Medulla oblongata (tissue), 1 donor: ENCODE measurements around the gene SPART.
A peak's percentile ranks its signal among the peaks of the same experiment; 100 is the strongest.
"Not testable (repeated sequence)": the region's sequence is repeated elsewhere in the genome, so short reads cannot be mapped to it uniquely, and the experiment has no call there.

ENCODE experiments used
- DNase-seq: peaks from one replicate; pipeline ENCODE4 v3.0.0-alpha.2; 2015; ENCODE audit errors: extremely low spot score

SPART gene

GRCh38 chr13:36319793-36320192 lies 26.4 kb downstream of the SPART start:
- not testable (repeated sequence) for DNase-seq

GRCh38 chr13:36313047-36313969 lies 32.9 kb downstream of the SPART start:
- DNase-seq = no peak

GRCh38 chr13:36310417-36311108 lies 35.6 kb downstream of the SPART start:
- DNase-seq = no peak

GRCh38 chr13:36302289-36302688 lies 43.9 kb downstream of the SPART start:
- DNase-seq = no peak

GRCh38 chr13:36299469-36299868 lies 46.7 kb downstream of the SPART start:
- DNase-seq = not testable (repeated sequence)

- DNase-seq = peak; percentile 12
Measured at GRCh38 chr13:36298535-36299068, 47.6 kb downstream of the SPART start.

- peak; percentile 72 for DNase-seq
Measured at GRCh38 chr13:36297366-36298338, 48.5 kb downstream of the SPART start, which contains the start of gene CCDC169. Gene CCDC169 (minus strand): TSS chr13:36297814. CDS start chr13:36297719, 95 bp downstream.

- no peak for DNase-seq
Measured at GRCh38 chr13:36294096-36294495, 52.1 kb downstream of the SPART start.

- DNase-seq = no peak
Measured at GRCh38 chr13:36293497-36293896, 52.7 kb downstream of the SPART start.

GRCh38 chr13:36288794-36289391 lies 57.3 kb downstream of the SPART start:
- DNase-seq = no peak

GRCh38 chr13:36286006-36286405 lies 60.2 kb downstream of the SPART start:
- DNase-seq = no peak

GRCh38 chr13:36282821-36283432 lies 63.3 kb downstream of the SPART start:
- peak; percentile 54 for DNase-seq

GRCh38 chr13:36275190-36276002 lies 70.8 kb downstream of the SPART start:
- peak; percentile 65 for DNase-seq

- no peak for DNase-seq
Measured at GRCh38 chr13:36273431-36273830, 72.8 kb downstream of the SPART start.

GRCh38 chr13:36261976-36262375 lies 84.2 kb downstream of the SPART start:
- no peak for DNase-seq

- DNase-seq = no peak
Measured at GRCh38 chr13:36261011-36261410, 85.2 kb downstream of the SPART start.

GRCh38 chr13:36259361-36260137 lies 86.6 kb downstream of the SPART start:
- DNase-seq = no peak

- no peak for DNase-seq
Measured at GRCh38 chr13:36258831-36259230, 87.4 kb downstream of the SPART start.
